Measurements from ENCODE around the gene MARK4.

The MARK4 gene

GRCh38 chr19:45342911-45343310 is 91.8 kb downstream of the MARK4 start:
- no peak for DNase-seq

GRCh38 chr19:45344621-45345505 is 93.8 kb downstream of the MARK4 start:
- DNase-seq = no peak

GRCh38 chr19:45345506-45345860 is 94.4 kb downstream of the MARK4 start:
- DNase-seq = no peak

GRCh38 chr19:45346449-45346848 is 95.4 kb downstream of the MARK4 start:
- DNase-seq = no peak

GRCh38 chr19:45347570-45348366 is 96.7 kb downstream of the MARK4 start:
- DNase-seq = no peak

- no peak for DNase-seq
Measured at GRCh38 chr19:45348367-45349125, 97.5 kb downstream of the MARK4 start.

- DNase-seq = no peak
Measured at GRCh38 chr19:45349126-45349415, 98.0 kb downstream of the MARK4 start.

GRCh38 chr19:45349430-45349941 is 98.4 kb downstream of the MARK4 start:
- no peak for DNase-seq

GRCh38 chr19:45350477-45351058 is 99.5 kb downstream of the MARK4 start:
- DNase-seq = no peak

GRCh38 chr19:45351401-45351952 is 100.4 kb downstream of the MARK4 start:
- no peak for DNase-seq

- DNase-seq = no peak
Measured at GRCh38 chr19:45352062-45352461, 101.0 kb downstream of the MARK4 start.

GRCh38 chr19:45352471-45352870 is 101.4 kb downstream of the MARK4 start:
- DNase-seq = no peak

- DNase-seq = no peak
Measured at GRCh38 chr19:45352914-45353796, 102.1 kb downstream of the MARK4 start.

GRCh38 chr19:45354241-45354842 is 103.3 kb downstream of the MARK4 start:
- no peak for DNase-seq

Measured in activated naive CD4-positive, alpha-beta T cell treated with Interleukin-2 at 50 U/mL for 16 hours (primary cell).